Measurements from ENCODE around the gene SLC7A7.

DNA sequence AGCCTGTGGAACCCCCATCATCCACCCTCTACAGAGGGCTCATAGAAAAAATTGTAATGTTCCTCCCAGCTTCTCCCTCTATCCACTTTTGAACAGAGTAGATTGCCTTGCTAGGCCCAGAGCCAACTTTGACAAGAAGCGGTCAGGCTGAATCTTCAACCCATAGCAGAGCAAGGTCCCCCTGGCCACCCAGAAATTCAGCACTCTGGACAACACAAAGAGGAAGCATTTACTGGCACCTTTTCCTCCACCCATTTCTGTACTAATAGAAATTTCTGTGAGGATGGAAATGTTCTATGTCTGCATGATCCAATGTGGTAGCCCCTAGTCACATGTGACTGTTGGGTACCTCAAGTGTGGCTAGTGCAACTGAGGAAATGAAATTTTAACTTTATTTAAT lies 91.4 kb downstream of the SLC7A7 start:
- TF ChIP-seq, protein P1, sequence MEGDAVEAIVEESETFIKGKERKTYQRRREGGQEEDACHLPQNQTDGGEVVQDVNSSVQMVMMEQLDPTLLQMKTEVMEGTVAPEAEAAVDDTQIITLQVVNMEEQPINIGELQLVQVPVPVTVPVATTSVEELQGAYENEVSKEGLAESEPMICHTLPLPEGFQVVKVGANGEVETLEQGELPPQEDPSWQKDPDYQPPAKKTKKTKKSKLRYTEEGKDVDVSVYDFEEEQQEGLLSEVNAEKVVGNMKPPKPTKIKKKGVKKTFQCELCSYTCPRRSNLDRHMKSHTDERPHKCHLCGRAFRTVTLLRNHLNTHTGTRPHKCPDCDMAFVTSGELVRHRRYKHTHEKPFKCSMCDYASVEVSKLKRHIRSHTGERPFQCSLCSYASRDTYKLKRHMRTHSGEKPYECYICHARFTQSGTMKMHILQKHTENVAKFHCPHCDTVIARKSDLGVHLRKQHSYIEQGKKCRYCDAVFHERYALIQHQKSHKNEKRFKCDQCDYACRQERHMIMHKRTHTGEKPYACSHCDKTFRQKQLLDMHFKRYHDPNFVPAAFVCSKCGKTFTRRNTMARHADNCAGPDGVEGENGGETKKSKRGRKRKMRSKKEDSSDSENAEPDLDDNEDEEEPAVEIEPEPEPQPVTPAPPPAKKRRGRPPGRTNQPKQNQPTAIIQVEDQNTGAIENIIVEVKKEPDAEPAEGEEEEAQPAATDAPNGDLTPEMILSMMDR (IDR thresholded peaks at IDR 0.05) = no peak
- TF ChIP-seq POLR2A (IDR thresholded peaks at IDR 0.05) = no peak
